Endodermal cell (in vitro differentiated cells): Measurements from ENCODE around the gene SNX4. TPM values are rescaled to one million over a fixed set of nuclear protein-coding genes. Genes with fewer than 3 reads are reported as not detected.

Experiments
- DNase-seq: peaks from one replicate; pipeline ENCODE4 v3.0.0-alpha.2; 2017
- H3K27ac ChIP-seq: 2 replicates; pipeline ENCODE4 v1.5.1; 2013; ENCODE audit warnings: mild to moderate bottlenecking, low read depth, low read length, moderate library complexity
- H3K27me3 ChIP-seq: 2 replicates; pipeline ENCODE4 v1.6.1; 2013; ENCODE audit warnings: mild to moderate bottlenecking, low read length, moderate library complexity; ENCODE audit not compliant: insufficient read depth, control insufficient read depth, poor library complexity, severe bottlenecking
- H3K36me3 ChIP-seq: 2 replicates; pipeline ENCODE4 v1.7.0; 2013; ENCODE audit warnings: mild to moderate bottlenecking, low read length, moderate library complexity; ENCODE audit not compliant: control insufficient read depth, insufficient read depth
- H3K4me1 ChIP-seq: one replicate; pipeline ENCODE4 v1.7.0; 2013; ENCODE audit warnings: low read length; ENCODE audit not compliant: control insufficient read depth, insufficient read depth
- H3K4me3 ChIP-seq: 2 replicates; pipeline ENCODE4 v1.5.1; 2013; ENCODE audit warnings: mild to moderate bottlenecking, low read length, moderate library complexity
- H3K9ac ChIP-seq: 2 replicates; pipeline ENCODE4 v1.6.1; 2013; ENCODE audit warnings: mild to moderate bottlenecking, low read length, moderate library complexity; ENCODE audit not compliant: poor library complexity, severe bottlenecking; ENCODE audit errors: extremely low read depth
- H3K9me3 ChIP-seq: 2 replicates; pipeline ENCODE4 v1.6.1; 2013; ENCODE audit warnings: mild to moderate bottlenecking, low read length, moderate library complexity; ENCODE audit not compliant: control insufficient read depth
- H3K27ac Mint-ChIP-seq: 2 replicates; pipeline ENCODE4 v1.8.0; 2020; ENCODE audit warnings: mixed read lengths
- H3K27me3 Mint-ChIP-seq: 2 replicates; pipeline ENCODE4 v1.8.0; 2021; ENCODE audit warnings: mild to moderate bottlenecking, mixed read lengths; ENCODE audit not compliant: insufficient read depth
- H3K36me3 Mint-ChIP-seq: 2 replicates; pipeline ENCODE4 v1.8.0; 2020; ENCODE audit warnings: low read depth, mixed read lengths
- H3K4me1 Mint-ChIP-seq: 2 replicates; pipeline ENCODE4 v1.8.0; 2020; ENCODE audit warnings: mixed read lengths
- H3K4me3 Mint-ChIP-seq: 2 replicates; pipeline ENCODE4 v1.8.0; 2020; ENCODE audit warnings: mild to moderate bottlenecking, moderate library complexity, mixed read lengths
- H3K9me3 Mint-ChIP-seq: 2 replicates; pipeline ENCODE4 v1.8.0; 2020; ENCODE audit warnings: mild to moderate bottlenecking, mixed read lengths
- WGBS, 2 experiments: methylation state at CpG; one replicate each; pipeline versions ENCODE4 v1.1.5 to v1.1.7; 2013; ENCODE audit warnings: missing lambda C conversion rate in 2 of 2, mixed read lengths in 1 of 2; ENCODE audit not compliant: insufficient coverage in 1 of 2, insufficient read length in 1 of 2; 5-methylcytosine and 5-hydroxymethylcytosine counted together
- total RNA-seq, 2 donors: library from RNA; stranded (reverse); fragmentation: NEBNext Ultra II Directional in 1 of 2; extraction: Animal tissue kit (Norgen Biotek cat#: 25700) in 1 of 2; gene quantifications; 2 replicates in 1 of 2; 3 replicates in 1 of 2; pipeline ENCODE4 v1.2.1, GENCODE V29; 2021
- TF ChIP-seq, protein P1 (sequence below): fragments of 200-600 bp; sonication (generic); conservative IDR thresholded peaks from 2 replicates; pipeline ENCODE4 v1.5.0; 2021; ENCODE audit warnings: antibody characterized with exemption, mild to moderate bottlenecking

The SNX4 gene
- total RNA-seq, 2 donors from 2014 or later, result 33.2 to 33.9 TPM

DNA sequence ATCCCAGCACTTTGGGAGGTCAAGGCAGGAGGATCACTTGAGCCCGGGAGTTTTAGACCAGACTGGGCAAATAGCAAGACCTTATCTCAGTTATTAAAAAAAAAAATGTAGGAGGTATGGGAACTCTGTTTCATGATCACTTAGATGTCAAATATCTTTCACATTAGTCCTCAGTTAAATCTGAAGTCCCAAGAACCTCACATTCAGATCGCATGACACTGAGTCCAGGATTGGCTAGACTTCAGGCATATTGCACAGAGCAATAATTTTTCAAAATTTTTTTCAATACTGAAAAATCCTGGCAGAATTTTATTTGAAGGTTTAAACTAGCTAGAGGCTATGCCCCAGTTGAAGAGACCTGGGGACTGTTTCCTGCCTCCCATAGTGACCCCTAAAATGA, 88.6 kb downstream of the SNX4 start:
- H3K9ac ChIP-seq, result no peak overlapping the region
- H3K9me3 Mint-ChIP-seq, result peaks cover 3% of the 10 kb centered on the region
- no peaks in the 10 kb centered on the region for H3K36me3 ChIP-seq
- DNase-seq, result no peak
- H3K27ac Mint-ChIP-seq, result no peak overlapping the region
- peaks cover 7% of the 10 kb centered on the region for H3K9me3 ChIP-seq
- no peak overlapping the region for H3K4me3 ChIP-seq
- H3K4me3 Mint-ChIP-seq, result no peak overlapping the region
- no peaks in the 10 kb centered on the region for H3K36me3 Mint-ChIP-seq
- TF ChIP-seq, protein P1, sequence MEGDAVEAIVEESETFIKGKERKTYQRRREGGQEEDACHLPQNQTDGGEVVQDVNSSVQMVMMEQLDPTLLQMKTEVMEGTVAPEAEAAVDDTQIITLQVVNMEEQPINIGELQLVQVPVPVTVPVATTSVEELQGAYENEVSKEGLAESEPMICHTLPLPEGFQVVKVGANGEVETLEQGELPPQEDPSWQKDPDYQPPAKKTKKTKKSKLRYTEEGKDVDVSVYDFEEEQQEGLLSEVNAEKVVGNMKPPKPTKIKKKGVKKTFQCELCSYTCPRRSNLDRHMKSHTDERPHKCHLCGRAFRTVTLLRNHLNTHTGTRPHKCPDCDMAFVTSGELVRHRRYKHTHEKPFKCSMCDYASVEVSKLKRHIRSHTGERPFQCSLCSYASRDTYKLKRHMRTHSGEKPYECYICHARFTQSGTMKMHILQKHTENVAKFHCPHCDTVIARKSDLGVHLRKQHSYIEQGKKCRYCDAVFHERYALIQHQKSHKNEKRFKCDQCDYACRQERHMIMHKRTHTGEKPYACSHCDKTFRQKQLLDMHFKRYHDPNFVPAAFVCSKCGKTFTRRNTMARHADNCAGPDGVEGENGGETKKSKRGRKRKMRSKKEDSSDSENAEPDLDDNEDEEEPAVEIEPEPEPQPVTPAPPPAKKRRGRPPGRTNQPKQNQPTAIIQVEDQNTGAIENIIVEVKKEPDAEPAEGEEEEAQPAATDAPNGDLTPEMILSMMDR, result no peak
- WGBS, 2 experiments, result 95 to 100% methylated on average over 1 to 2 of the region's 2 CpGs
- no peaks in the 10 kb centered on the region for H3K27me3 ChIP-seq
- no peak overlapping the region for H3K27ac ChIP-seq
- peaks cover 5% of the 10 kb centered on the region for H3K4me1 Mint-ChIP-seq
- no peaks in the 10 kb centered on the region for H3K4me1 ChIP-seq
- H3K27me3 Mint-ChIP-seq, result no peaks in the 10 kb centered on the region

DNA sequence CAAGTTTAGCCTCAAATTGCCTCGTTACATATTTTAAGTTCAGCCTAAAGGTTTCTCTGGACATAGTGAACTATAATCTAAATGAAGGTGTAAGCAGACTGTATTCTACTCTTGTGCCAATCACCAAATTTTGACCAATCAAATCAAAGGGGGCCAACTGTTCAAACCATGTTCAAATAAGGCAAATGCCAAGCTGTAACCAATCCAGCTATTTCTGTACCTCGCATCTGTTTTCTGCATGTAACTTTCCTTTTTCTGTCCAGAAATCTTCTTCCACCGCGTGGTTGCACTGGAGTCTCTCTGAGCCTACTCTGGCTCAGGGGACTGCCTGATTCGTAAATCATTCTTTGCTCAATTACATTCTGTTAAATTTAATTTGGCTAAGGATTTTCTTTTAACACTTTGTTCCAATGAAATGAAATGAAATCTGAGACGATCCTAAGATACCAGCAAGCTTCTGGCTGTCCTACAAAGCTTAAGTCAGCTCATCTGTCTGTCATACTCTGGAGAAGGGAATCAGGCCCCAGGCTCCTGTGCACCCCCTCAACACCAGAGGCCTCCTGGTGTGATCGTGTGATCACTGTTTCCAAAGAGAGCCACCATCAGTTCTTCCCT, 91.7 kb downstream of the SNX4 start:
- peaks cover 1% of the 10 kb centered on the region for H3K27me3 Mint-ChIP-seq
- H3K4me1 Mint-ChIP-seq, result no peaks in the 10 kb centered on the region
- Histone ChIP-seq H3K4me3 (no peak overlapping the region), H3K27me3 (no peaks in the 10 kb centered on the region), H3K36me3 (no peaks in the 10 kb centered on the region), H3K9me3 (peaks cover 11% of the 10 kb centered on the region), H3K4me1 (no peaks in the 10 kb centered on the region), H3K27ac (no peak overlapping the region), H3K9ac (no peak overlapping the region)
- peaks cover 6% of the 10 kb centered on the region for H3K9me3 Mint-ChIP-seq
- no peak overlapping the region for H3K4me3 Mint-ChIP-seq
- 92 to 95% methylated on average over 7 of the region's 7 CpGs for WGBS, 2 experiments
- H3K27ac Mint-ChIP-seq, result no peak overlapping the region
- TF ChIP-seq, protein P1, result no peak
- no peak for DNase-seq
- no peaks in the 10 kb centered on the region for H3K36me3 Mint-ChIP-seq

DNA sequence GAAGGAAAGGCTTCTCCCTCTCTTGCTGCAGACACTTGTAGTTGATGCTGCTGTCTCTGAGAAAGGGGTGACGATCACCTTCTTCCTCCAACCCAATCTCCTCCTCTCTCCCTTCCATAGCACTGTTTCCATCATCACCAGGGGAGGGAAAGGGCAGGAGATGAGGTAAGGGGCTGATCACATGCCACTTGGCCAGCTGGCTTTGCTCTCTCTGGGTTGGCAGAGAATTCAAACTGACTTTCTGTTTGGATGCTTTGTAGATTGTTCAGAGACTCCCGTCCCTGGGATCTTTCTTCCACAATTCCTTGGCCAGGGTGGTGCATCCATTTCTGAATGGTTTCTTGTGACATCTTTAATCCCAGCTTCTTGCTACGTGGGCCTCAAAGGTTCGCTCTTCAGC, 101.7 kb downstream of the SNX4 start:
- H3K27me3 Mint-ChIP-seq, result peaks cover 1% of the 10 kb centered on the region

More for the DNA sequence above, 101.7 kb downstream of the SNX4 start:
- no peak overlapping the region for H3K4me3 Mint-ChIP-seq
- H3K27ac ChIP-seq, result no peak overlapping the region
- no peak overlapping the region for H3K9ac ChIP-seq
- no peak overlapping the region for H3K27ac Mint-ChIP-seq
- no peaks in the 10 kb centered on the region for H3K36me3 Mint-ChIP-seq
- DNase-seq, result no peak
- no peaks in the 10 kb centered on the region for H3K27me3 ChIP-seq
- WGBS, 2 experiments, result 94% methylated on average over 3 of the region's 4 CpGs
- H3K4me3 ChIP-seq, result no peak overlapping the region
- TF ChIP-seq, protein P1, result no peak
- peaks cover 4% of the 10 kb centered on the region for H3K4me1 ChIP-seq
- H3K9me3 ChIP-seq, result peaks cover 20% of the 10 kb centered on the region
- H3K4me1 Mint-ChIP-seq, result peaks cover 6% of the 10 kb centered on the region
- no peaks in the 10 kb centered on the region for H3K36me3 ChIP-seq
- peaks cover 15% of the 10 kb centered on the region for H3K9me3 Mint-ChIP-seq
